ENCODE results near the gene TGFB1I1.

Gene TGFB1I1

GRCh38 chr16:31487071-31487719 is 15.2 kb downstream of the TGFB1I1 start:
- DNase-seq (ENCODE audit: extremely low read depth, low read depth) = no peak
- TF ChIP-seq, protein P1, sequence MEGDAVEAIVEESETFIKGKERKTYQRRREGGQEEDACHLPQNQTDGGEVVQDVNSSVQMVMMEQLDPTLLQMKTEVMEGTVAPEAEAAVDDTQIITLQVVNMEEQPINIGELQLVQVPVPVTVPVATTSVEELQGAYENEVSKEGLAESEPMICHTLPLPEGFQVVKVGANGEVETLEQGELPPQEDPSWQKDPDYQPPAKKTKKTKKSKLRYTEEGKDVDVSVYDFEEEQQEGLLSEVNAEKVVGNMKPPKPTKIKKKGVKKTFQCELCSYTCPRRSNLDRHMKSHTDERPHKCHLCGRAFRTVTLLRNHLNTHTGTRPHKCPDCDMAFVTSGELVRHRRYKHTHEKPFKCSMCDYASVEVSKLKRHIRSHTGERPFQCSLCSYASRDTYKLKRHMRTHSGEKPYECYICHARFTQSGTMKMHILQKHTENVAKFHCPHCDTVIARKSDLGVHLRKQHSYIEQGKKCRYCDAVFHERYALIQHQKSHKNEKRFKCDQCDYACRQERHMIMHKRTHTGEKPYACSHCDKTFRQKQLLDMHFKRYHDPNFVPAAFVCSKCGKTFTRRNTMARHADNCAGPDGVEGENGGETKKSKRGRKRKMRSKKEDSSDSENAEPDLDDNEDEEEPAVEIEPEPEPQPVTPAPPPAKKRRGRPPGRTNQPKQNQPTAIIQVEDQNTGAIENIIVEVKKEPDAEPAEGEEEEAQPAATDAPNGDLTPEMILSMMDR (IDR thresholded peaks at IDR 0.05; ENCODE audit: low read depth, low read length) = no peak

DNA sequence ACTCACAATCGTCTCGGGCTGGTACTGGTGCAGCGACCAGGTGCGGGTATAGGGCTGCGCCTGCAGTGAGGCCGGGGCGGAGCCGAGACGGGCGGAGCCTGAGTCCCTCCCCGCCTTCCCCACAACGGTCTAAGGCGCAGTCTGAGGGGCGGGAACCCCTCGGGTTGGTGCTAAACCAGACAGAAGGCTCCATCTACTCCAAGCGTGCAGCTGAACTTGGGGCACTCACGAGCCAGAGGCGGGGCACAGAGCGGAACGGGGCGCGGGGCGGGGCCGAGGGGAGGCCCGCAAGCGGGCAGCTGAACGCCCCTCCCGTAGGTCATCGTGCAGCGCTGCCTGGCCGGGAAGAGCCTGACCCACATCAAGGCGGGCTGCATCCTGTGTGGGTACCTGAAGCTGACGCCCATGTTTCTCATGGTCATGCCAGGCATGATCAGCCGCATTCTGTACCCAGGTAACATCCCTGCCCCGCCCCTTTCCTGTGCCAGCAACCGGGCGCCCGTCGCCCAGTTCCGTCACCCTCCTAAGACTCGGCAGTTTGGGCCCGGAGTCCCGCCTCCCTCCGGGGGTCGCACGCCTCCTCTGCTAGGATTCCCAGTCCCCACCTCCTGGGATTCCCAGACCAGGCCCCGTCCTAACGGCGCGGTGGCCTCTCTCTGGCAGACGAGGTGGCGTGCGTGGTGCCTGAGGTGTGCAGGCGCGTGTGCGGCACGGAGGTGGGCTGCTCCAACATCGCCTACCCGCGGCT is 15.9 kb downstream of the TGFB1I1 start:
- no peak for DNase-seq (ENCODE audit: extremely low read depth, low read depth)
- TF ChIP-seq, protein P1 (IDR thresholded peaks at IDR 0.05; ENCODE audit: low read depth, low read length) = no peak

GRCh38 chr16:31488468-31489297 is 16.7 kb downstream of the TGFB1I1 start:
- no peak for DNase-seq (ENCODE audit: extremely low read depth, low read depth)
- TF ChIP-seq, protein P1 (IDR thresholded peaks at IDR 0.05; ENCODE audit: low read depth, low read length) = no peak; the same call in 1 of the 2 replicates

GRCh38 chr16:31489298-31489564 is 17.3 kb downstream of the TGFB1I1 start:
- DNase-seq (ENCODE audit: extremely low read depth, low read depth) = no peak
- TF ChIP-seq, protein P1 (IDR thresholded peaks at IDR 0.05; ENCODE audit: low read depth, low read length) = no peak

DNA sequence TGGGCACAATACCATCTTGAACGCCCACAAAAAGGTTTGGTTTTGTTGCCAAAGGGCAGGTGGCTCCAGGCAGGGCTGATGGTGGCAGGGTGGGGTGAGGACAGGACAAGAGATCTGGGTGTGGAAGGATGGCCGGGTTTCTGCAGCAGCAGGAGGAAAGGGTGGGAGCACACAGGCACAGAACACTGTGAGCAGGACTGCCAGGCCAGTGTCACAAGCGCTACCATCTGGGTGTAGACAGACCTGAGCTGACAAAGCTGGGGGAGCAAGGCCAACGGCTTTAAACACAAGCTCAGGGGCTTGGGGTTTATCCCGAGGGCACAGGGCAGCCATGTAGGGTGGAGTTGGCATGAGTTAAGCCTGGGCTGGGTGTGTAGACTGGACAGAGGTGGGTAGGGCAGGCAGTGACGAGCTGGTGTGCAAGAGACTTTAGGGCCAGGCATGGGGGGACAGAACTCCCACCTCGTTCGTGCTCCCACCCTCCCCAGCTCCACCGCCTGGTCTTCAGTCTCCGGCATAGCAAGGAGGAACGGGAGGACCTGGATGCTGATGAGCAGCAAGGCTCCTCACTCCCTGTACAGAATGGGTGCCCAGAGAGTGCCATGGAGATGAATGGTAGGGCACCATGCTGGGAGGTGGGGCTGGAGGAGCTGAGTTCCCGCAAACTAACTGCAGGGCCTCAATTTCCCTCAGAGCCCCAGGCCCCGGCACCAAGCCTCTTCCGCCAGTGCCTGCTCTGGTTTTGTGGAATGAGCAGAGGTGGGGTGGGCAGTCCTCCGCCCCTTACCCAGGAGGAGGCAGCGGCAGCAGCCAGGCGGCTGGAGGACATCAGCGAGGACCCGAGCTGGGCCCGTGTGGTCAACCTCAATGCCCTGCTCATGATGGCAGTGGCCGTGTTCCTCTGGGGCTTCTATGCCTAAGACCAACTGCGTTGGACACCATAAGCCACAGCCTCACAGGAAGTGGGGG is 17.9 kb downstream of the TGFB1I1 start:
- TF ChIP-seq, protein P1 (IDR thresholded peaks at IDR 0.05; ENCODE audit: low read depth, low read length) = no peak
- DNase-seq (ENCODE audit: extremely low read depth, low read depth) = no peak

DNA sequence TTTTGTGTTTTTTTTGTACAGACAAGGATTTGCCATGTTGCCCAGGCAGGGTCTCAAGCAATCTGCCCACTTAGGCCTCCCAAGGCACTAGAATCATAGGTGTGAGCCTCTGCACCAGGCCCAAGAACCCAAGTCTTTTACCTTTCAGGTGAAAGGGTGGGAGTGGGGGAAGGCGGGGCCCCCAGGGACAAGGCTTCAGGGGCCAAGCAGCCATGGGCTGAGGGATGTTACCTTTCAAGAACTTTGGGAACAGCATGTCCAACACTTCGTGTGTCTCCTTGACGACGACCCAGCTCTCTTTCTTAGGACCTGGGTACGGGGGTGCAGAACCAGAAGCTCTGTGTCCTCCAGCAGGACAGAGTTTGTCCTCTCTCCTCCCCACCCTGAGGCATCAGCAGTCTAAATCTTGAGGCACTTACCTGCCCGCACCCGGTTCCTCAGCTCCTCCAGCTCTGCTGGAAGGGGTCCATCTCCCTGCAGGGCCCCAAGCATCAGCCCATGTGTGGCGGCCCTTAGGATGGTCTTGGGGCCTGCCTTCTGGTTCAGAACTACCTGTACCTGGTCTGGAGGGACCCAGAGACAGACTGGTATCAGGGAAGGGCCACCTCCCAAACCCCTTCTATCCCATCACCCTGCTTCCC is 19.9 kb downstream of the TGFB1I1 start:
- TF ChIP-seq, protein P1 (IDR thresholded peaks at IDR 0.05; ENCODE audit: low read depth, low read length) = no peak
- no peak for DNase-seq (ENCODE audit: extremely low read depth, low read depth)

All from AG09319 (cell line).